HG02763 (cell line): ENCODE data around the gene SLC39A10.
"Not testable (repeated sequence)": the region's sequence is repeated elsewhere in the genome, so short reads cannot be mapped to it uniquely, and the experiment has no call there.

Experiments
- ATAC-seq: cut with Tn5 transposase; IDR thresholded peaks from one replicate; pipeline ENCODE4 v1.9.1; 2021; ENCODE audit warnings: mild to moderate bottlenecking, moderate library complexity; ENCODE audit not compliant: unreplicated experiment

SLC39A10 gene

GRCh38 chr2:195672674-195673073, 15.6 kb downstream of the SLC39A10 start:
- ATAC-seq: no peak

- no peak for ATAC-seq
Measured at GRCh38 chr2:195674491-195675221, 17.6 kb downstream of the SLC39A10 start.

- no peak for ATAC-seq
Measured at GRCh38 chr2:195675783-195676427, 18.9 kb downstream of the SLC39A10 start.

GRCh38 chr2:195677290-195677689, 20.3 kb downstream of the SLC39A10 start:
- no peak for ATAC-seq

GRCh38 chr2:195677884-195678283, 20.9 kb downstream of the SLC39A10 start:
- no peak for ATAC-seq

GRCh38 chr2:195682077-195682476, 25.1 kb downstream of the SLC39A10 start:
- ATAC-seq: no peak

GRCh38 chr2:195683174-195683573, 26.1 kb downstream of the SLC39A10 start:
- ATAC-seq: no peak

- ATAC-seq: no peak
Measured at GRCh38 chr2:195686564-195686963, 29.5 kb downstream of the SLC39A10 start.

- ATAC-seq: no peak
Measured at GRCh38 chr2:195687320-195688086, 30.5 kb downstream of the SLC39A10 start.

GRCh38 chr2:195692531-195692930, 35.5 kb downstream of the SLC39A10 start:
- not testable (repeated sequence) for ATAC-seq

GRCh38 chr2:195694553-195694952, 37.5 kb downstream of the SLC39A10 start:
- no peak for ATAC-seq

- ATAC-seq: no peak
Measured at GRCh38 chr2:195695002-195695631, 38.1 kb downstream of the SLC39A10 start.

GRCh38 chr2:195696012-195696411, 39.0 kb downstream of the SLC39A10 start:
- ATAC-seq: no peak

- ATAC-seq: no peak
Measured at GRCh38 chr2:195697681-195698220, 40.7 kb downstream of the SLC39A10 start.

- no peak for ATAC-seq
Measured at GRCh38 chr2:195700480-195700879, 43.5 kb downstream of the SLC39A10 start.

GRCh38 chr2:195706161-195706900, 49.3 kb downstream of the SLC39A10 start:
- ATAC-seq: no peak

GRCh38 chr2:195709901-195710806, 53.1 kb downstream of the SLC39A10 start:
- no peak for ATAC-seq

- peak; percentile 54 for ATAC-seq
Measured at GRCh38 chr2:195711478-195711877, 54.5 kb downstream of the SLC39A10 start.

- no peak for ATAC-seq
Measured at GRCh38 chr2:195716466-195716865, 59.4 kb downstream of the SLC39A10 start.
